ENCODE data around the gene STXBP1. TPM values are rescaled to one million over a fixed set of nuclear protein-coding genes. Genes with fewer than 3 reads are reported as not detected.

The STXBP1 gene
- total and polyA plus RNA-seq, 2 of the 13 experiments (the other 11 are each of a cell fraction or from before 2014, with no cell fraction given), result 2.9 TPM

- TF ChIP-seq ARID5B (CRISPR knock-in tag; IDR thresholded peaks at IDR 0.05), result peak; percentile 43; the same call in 1 of the 2 replicates
- TF ChIP-seq CSRNP2 (CRISPR knock-in tag; conservative IDR thresholded peaks at IDR 0.05; ENCODE audit: low read depth), result no peak
- peak; percentile 77; the same call in 1 of the 2 replicates for TF ChIP-seq ZBTB33 (CRISPR knock-in tag; IDR thresholded peaks at IDR 0.05)
- peak; percentile 85 for TF ChIP-seq REPIN1 (CRISPR knock-in tag; IDR thresholded peaks at IDR 0.05; ENCODE audit: borderline replicate concordance, low read depth)
- TF ChIP-seq NFRKB (IDR thresholded peaks at IDR 0.05), result no peak
- peak; percentile 13 to 29; a peak in 1 of 4 replicates for TF ChIP-seq EP300 (IDR thresholded peaks at IDR 0.05; ENCODE audit: low read depth in 2 of 2, low read length in 2 of 2)
- no peak for TF ChIP-seq EP300 (CRISPR knock-in tag; IDR thresholded peaks at IDR 0.05; ENCODE audit: borderline replicate concordance)
- TF ChIP-seq HNF4G (IDR thresholded peaks at IDR 0.05; ENCODE audit: borderline replicate concordance, low read depth, low read length), result no peak
- TF ChIP-seq HNF4G (CRISPR knock-in tag; IDR thresholded peaks at IDR 0.05; ENCODE audit: borderline replicate concordance, low read depth), result no peak; the same call in 1 of the 2 replicates
- TF ChIP-seq ELF3 (CRISPR knock-in tag; IDR thresholded peaks at IDR 0.05), result peak; percentile 57
- TF ChIP-seq ZBTB20 (CRISPR knock-in tag; IDR thresholded peaks at IDR 0.05; ENCODE audit: borderline replicate concordance, low read depth), result 0 out of 2 replicates have a peak, but pooled peaks have one; percentile 56
- no peak for TF ChIP-seq ZNF790 (CRISPR knock-in tag; IDR thresholded peaks at IDR 0.05; ENCODE audit: borderline replicate concordance)
- 0 out of 2 replicates have a peak, but pooled peaks have one; percentile 62 for TF ChIP-seq ZNF800 (CRISPR knock-in tag; IDR thresholded peaks at IDR 0.05)
- peak; percentile 91 for TF ChIP-seq ZNF678 (CRISPR knock-in tag; IDR thresholded peaks at IDR 0.05)
Observed at GRCh38 chr9:127734747-127735529, 122.9 kb downstream of the STXBP1 start, which contains the start of gene TOR2A (continued).

All from HepG2 (cell line).